CD14-positive monocyte (primary cell): Measurements from ENCODE around the gene PARD6B. TPM values are rescaled to one million over a fixed set of nuclear protein-coding genes. Genes with fewer than 3 reads are reported as not detected.

Experiments
- DNase-seq, 3 donors: peaks; one replicate each; pipeline ENCODE4 v3.0.0-alpha.2; 2011 to 2022
- H2AFZ ChIP-seq: 2 replicates; pipeline ENCODE4 v1.6.0; 2012; ENCODE audit warnings: mild to moderate bottlenecking, low read depth, low read length, inconsistent platforms; ENCODE audit not compliant: insufficient read depth, poor library complexity, severe bottlenecking
- H3K27ac ChIP-seq, 2 donors: 1 replicate in 1 of 2; 2 replicates in 1 of 2; pipeline ENCODE4 v1.5.1; 2012 to 2013; ENCODE audit warnings: low read length in 2 of 2, control low read depth in 1 of 2, inconsistent platforms in 1 of 2, low read depth in 1 of 2, mild to moderate bottlenecking in 1 of 2
- H3K27me3 ChIP-seq, 2 donors: one replicate each; pipeline versions ENCODE4 v1.6.0 to v1.6.1; 2011 to 2013; ENCODE audit warnings: low read length in 2 of 2; ENCODE audit not compliant: control insufficient read depth in 2 of 2, insufficient read depth in 2 of 2
- H3K36me3 ChIP-seq, 2 donors: replicated peaks in 1 of 2; 1 replicate in 1 of 2; 2 replicates in 1 of 2; pipeline versions ENCODE4 v1.5.1 to v1.6.1; 2012 to 2013; ENCODE audit warnings: low read length in 2 of 2, control low read depth in 1 of 2, inconsistent platforms in 1 of 2, mild to moderate bottlenecking in 1 of 2; ENCODE audit not compliant: insufficient read depth in 2 of 2, control insufficient read depth in 1 of 2
- H3K4me1 ChIP-seq, 2 donors: 1 replicate in 1 of 2; 2 replicates in 1 of 2; pipeline versions ENCODE4 v1.5.1 to v1.6.1; 2012 to 2013; ENCODE audit warnings: low read length in 2 of 2, control low read depth in 1 of 2, inconsistent platforms in 1 of 2, mild to moderate bottlenecking in 1 of 2, moderate library complexity in 1 of 2; ENCODE audit not compliant: insufficient read depth in 2 of 2, control insufficient read depth in 1 of 2
- H3K4me2 ChIP-seq: replicated peaks from 2 replicates; pipeline ENCODE3; 2012; ENCODE audit warnings: low read length, moderate library complexity, mild to moderate bottlenecking; ENCODE audit not compliant: poor library complexity, severe bottlenecking; ENCODE audit errors: extremely low read depth
- H3K4me3 ChIP-seq, 3 experiments: fragments of 200-600 bp in 1 of 3; sonication (generic) in 1 of 3; replicated peaks in 1 of 3; 1 replicate in 2 of 3; 2 replicates in 1 of 3; pipeline ENCODE4 v1.5.1; 2011 to 2013; ENCODE audit warnings: low read length in 3 of 3, mild to moderate bottlenecking in 3 of 3, control low read depth in 2 of 3, low read depth in 2 of 3, inconsistent platforms in 1 of 3, moderate library complexity in 1 of 3
- H3K79me2 ChIP-seq: 2 replicates; pipeline ENCODE4 v1.6.0; 2012; ENCODE audit warnings: mild to moderate bottlenecking, control low read depth, inconsistent platforms, low read length, moderate library complexity; ENCODE audit not compliant: insufficient read depth
- H3K9ac ChIP-seq: 2 replicates; pipeline ENCODE4 v1.6.0; 2017; ENCODE audit warnings: low read length, mild to moderate bottlenecking; ENCODE audit not compliant: insufficient read depth, poor library complexity, severe bottlenecking
- H3K9me3 ChIP-seq, 2 donors: replicated peaks in 1 of 2; 1 replicate in 1 of 2; 2 replicates in 1 of 2; pipeline versions ENCODE4 v1.5.1 to v1.6.1; 2012 to 2013; ENCODE audit warnings: low read length in 2 of 2, control low read depth in 1 of 2; ENCODE audit not compliant: control insufficient read depth in 1 of 2, insufficient read depth in 1 of 2
- H4K20me1 ChIP-seq: 2 replicates; pipeline ENCODE4 v1.6.0; 2012; ENCODE audit warnings: mild to moderate bottlenecking, low read length, control low read depth, moderate library complexity; ENCODE audit not compliant: insufficient read depth
- H3K27ac Mint-ChIP-seq, 7 donors: one replicate each; pipeline ENCODE4 v1.8.0; 2020; ENCODE audit warnings: mild to moderate bottlenecking in 7 of 7, mixed read lengths in 7 of 7, moderate library complexity in 6 of 7, inconsistent platforms in 2 of 7
- H3K27me3 Mint-ChIP-seq, 3 donors: one replicate each; pipeline ENCODE4 v1.8.0; 2021 to 2022; ENCODE audit warnings: low read depth in 3 of 3, mild to moderate bottlenecking in 3 of 3, mixed read lengths in 3 of 3, moderate library complexity in 3 of 3, inconsistent platforms in 1 of 3
- H3K36me3 Mint-ChIP-seq, 2 donors: one replicate each; pipeline ENCODE4 v1.8.0; 2020; ENCODE audit warnings: mixed read lengths in 2 of 2, inconsistent platforms in 1 of 2, mild to moderate bottlenecking in 1 of 2
- H3K4me1 Mint-ChIP-seq: one replicate; pipeline ENCODE4 v1.8.0; 2020; ENCODE audit warnings: mild to moderate bottlenecking, mixed read lengths
- H3K4me3 Mint-ChIP-seq, 2 donors: one replicate each; pipeline ENCODE4 v1.8.0; 2020; ENCODE audit warnings: mild to moderate bottlenecking in 2 of 2, mixed read lengths in 2 of 2, moderate library complexity in 1 of 2
- H3K9me3 Mint-ChIP-seq, 7 donors: one replicate each; pipeline ENCODE4 v1.8.0; 2020 to 2022; ENCODE audit warnings: mixed read lengths in 7 of 7, mild to moderate bottlenecking in 6 of 7, moderate library complexity in 6 of 7, inconsistent platforms in 2 of 7
- CTCF ChIP-seq: fragments of 200-600 bp; IDR thresholded peaks from one replicate; pipeline ENCODE4 v1.8.0; 2022; ENCODE audit warnings: antibody characterized with exemption, mild to moderate bottlenecking
- WGBS: methylation state at CpG from one replicate; pipeline ENCODE4 v1.1.5; 2013; ENCODE audit warnings: missing lambda C conversion rate; ENCODE audit not compliant: insufficient coverage; 5-methylcytosine and 5-hydroxymethylcytosine counted together
- intact Hi-C, 2 donors: fragments of 100-400 bp; cut with micrococcal nuclease; formaldehyde crosslinking; loops; one replicate each; pipeline versions ENCODE4 v1.15.0 to v1.15.1; 2023
- polyA plus RNA-seq, 3 donors: library from polyadenylated mRNA; depleted of rRNA in 1 of 3; unstranded in 2 of 3; stranded (reverse) in 1 of 3; fragments of 300-500 nt in 2 of 3; fragments of >200 nt in 1 of 3; fragmentation: Illumina TruSeq in 2 of 3; gene quantifications; 1 replicate in 2 of 3; 2 replicates in 1 of 3; pipeline ENCODE4 v1.2.3, GENCODE V29; 2012 to 2021

The PARD6B gene
- polyA plus RNA-seq, 3 donors, result 0.04 to 0.13 (median 0.13) TPM

GRCh38 chr20:50806126-50806768 is 74.9 kb downstream of the PARD6B start:
- H3K27me3 ChIP-seq, result no peaks in the 10 kb centered on the region
- no peak overlapping the region for H3K4me3 Mint-ChIP-seq
- no peaks in the 10 kb centered on the region for H3K79me2 ChIP-seq
- H3K4me2 ChIP-seq, result no peak overlapping the region
- peaks cover 0 to 13% (median 5%) of the 10 kb centered on the region in 7 donors for H3K9me3 Mint-ChIP-seq
- no peak for TF ChIP-seq CTCF
- no peaks in the 10 kb centered on the region for H3K36me3 ChIP-seq
- no peak overlapping the region for H3K27ac Mint-ChIP-seq
- H3K9ac ChIP-seq, result no peak overlapping the region
- no peak overlapping the region for H3K27ac ChIP-seq
- H3K9me3 ChIP-seq, result no peaks in the 10 kb centered on the region
- H3K4me1 ChIP-seq, result peaks cover 6 to 11% of the 10 kb centered on the region in 2 donors
- H2AFZ ChIP-seq, result no peak overlapping the region
- H3K36me3 Mint-ChIP-seq, result no peaks in the 10 kb centered on the region
- peaks cover 0 to 3% (median 1%) of the 10 kb centered on the region in 3 donors for H3K27me3 Mint-ChIP-seq
- intact Hi-C loops, result no loop called here
- peaks cover 16% of the 10 kb centered on the region for H3K4me1 Mint-ChIP-seq
- no peak for DNase-seq
- no peak overlapping the region for H3K4me3 ChIP-seq
- 100% methylated on average over 3 of the region's 5 CpGs for WGBS
- H4K20me1 ChIP-seq, result no peaks in the 10 kb centered on the region

Other genes starting within 250 kb of the PARD6B start
- gene PTPN1, start 221.2 kb upstream of the PARD6B start, polyA plus RNA-seq, result 10 to 100 TPM; 12.4 to 21.4 (median 19.1) TPM
- not detected for gene RIPOR3, start 40.0 kb upstream of the PARD6B start, polyA plus RNA-seq
- gene BCAS4, start 63.5 kb downstream of the PARD6B start, polyA plus RNA-seq, result 1 to 10 TPM in 1 of 3 donors, under 1 TPM in 2; 0.16 to 1.0 (median 0.69) TPM
- gene ADNP, start 199.9 kb downstream of the PARD6B start, polyA plus RNA-seq, result 10 to 100 TPM in 1 of 3 donors, 1 to 10 TPM in 2; 1.4 to 16.6 (median 3.3) TPM
- gene DPM1, start 227.0 kb downstream of the PARD6B start, polyA plus RNA-seq, result 10 to 100 TPM; 19.1 to 55.1 (median 50.9) TPM
- 1 to 10 TPM in 2 of 3 donors, under 1 TPM in 1; 0.48 to 1.9 (median 1.9) TPM for gene MOCS3, start 227.2 kb downstream of the PARD6B start, polyA plus RNA-seq